Measurements from ENCODE around the gene FADS6. TPM values are rescaled to one million over a fixed set of nuclear protein-coding genes. Genes with fewer than 3 reads are reported as not detected.

FADS6 gene
- total and polyA plus RNA-seq, 2 of the 13 experiments (the other 11 are each of a cell fraction or from before 2014, with no cell fraction given), result 0.11 TPM

DNA sequence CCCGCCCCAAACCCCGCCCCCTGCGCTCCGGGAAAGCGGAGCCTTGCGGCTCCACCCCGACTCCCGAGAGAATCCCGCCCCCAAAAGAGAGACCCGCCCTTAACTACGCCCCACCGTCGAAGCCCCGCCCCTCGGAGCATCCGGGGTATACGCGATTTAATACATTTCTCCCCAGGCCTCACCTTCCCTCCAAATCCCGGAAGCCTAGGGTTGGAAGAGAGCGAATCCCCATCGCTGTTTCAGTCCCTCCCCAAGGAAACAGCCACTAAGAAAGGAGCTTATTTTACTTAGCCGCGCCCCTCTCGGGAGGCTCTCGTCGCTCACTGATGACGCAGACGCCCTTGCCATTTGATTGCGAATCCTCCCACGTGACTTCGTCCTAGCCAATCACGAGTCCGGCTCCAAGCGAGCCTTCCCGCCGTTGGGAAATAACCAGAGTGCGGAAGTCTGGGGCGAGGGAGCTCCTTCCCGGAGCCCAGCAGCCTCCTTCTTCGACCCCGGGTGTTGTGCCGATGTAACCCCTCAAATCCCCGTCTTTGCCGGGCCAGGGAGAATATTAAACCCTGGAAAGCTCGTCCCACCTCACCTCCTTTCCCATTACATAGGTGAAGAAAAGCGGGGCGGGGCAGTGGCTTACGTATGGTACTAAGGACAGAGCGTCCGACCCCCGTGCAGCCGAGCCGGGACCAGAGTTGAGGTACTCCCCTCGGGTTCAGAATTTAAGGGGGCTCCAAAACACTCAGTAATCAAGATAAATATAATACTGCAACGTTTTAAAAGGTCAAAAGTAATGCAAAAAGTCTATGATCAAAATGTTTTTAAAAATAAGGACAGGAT lies 20.2 kb downstream of the FADS6 start (continued):
- TF ChIP-seq, protein P1, sequence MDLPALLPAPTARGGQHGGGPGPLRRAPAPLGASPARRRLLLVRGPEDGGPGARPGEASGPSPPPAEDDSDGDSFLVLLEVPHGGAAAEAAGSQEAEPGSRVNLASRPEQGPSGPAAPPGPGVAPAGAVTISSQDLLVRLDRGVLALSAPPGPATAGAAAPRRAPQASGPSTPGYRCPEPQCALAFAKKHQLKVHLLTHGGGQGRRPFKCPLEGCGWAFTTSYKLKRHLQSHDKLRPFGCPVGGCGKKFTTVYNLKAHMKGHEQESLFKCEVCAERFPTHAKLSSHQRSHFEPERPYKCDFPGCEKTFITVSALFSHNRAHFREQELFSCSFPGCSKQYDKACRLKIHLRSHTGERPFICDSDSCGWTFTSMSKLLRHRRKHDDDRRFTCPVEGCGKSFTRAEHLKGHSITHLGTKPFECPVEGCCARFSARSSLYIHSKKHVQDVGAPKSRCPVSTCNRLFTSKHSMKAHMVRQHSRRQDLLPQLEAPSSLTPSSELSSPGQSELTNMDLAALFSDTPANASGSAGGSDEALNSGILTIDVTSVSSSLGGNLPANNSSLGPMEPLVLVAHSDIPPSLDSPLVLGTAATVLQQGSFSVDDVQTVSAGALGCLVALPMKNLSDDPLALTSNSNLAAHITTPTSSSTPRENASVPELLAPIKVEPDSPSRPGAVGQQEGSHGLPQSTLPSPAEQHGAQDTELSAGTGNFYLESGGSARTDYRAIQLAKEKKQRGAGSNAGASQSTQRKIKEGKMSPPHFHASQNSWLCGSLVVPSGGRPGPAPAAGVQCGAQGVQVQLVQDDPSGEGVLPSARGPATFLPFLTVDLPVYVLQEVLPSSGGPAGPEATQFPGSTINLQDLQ (CRISPR knock-in tag; IDR thresholded peaks at IDR 0.05), result no peak
- TF ChIP-seq POLR2AphosphoS2 (IDR thresholded peaks at IDR 0.05; ENCODE audit: low read depth, low read length), result no peak
- TF ChIP-seq, protein P2, sequence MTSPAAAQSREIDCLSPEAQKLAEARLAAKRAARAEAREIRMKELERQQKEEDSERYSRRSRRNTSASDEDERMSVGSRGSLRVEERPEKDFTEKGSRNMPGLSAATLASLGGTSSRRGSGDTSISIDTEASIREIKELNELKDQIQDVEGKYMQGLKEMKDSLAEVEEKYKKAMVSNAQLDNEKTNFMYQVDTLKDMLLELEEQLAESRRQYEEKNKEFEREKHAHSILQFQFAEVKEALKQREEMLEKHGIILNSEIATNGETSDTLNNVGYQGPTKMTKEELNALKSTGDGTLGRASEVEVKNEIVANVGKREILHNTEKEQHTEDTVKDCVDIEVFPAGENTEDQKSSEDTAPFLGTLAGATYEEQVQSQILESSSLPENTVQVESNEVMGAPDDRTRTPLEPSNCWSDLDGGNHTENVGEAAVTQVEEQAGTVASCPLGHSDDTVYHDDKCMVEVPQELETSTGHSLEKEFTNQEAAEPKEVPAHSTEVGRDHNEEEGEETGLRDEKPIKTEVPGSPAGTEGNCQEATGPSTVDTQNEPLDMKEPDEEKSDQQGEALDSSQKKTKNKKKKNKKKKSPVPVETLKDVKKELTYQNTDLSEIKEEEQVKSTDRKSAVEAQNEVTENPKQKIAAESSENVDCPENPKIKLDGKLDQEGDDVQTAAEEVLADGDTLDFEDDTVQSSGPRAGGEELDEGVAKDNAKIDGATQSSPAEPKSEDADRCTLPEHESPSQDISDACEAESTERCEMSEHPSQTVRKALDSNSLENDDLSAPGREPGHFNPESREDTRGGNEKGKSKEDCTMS (CRISPR knock-in tag; conservative IDR thresholded peaks at IDR 0.05), result no peak
- no peak for TF ChIP-seq NBN (conservative IDR thresholded peaks at IDR 0.05)
- TF ChIP-seq, protein P3, sequence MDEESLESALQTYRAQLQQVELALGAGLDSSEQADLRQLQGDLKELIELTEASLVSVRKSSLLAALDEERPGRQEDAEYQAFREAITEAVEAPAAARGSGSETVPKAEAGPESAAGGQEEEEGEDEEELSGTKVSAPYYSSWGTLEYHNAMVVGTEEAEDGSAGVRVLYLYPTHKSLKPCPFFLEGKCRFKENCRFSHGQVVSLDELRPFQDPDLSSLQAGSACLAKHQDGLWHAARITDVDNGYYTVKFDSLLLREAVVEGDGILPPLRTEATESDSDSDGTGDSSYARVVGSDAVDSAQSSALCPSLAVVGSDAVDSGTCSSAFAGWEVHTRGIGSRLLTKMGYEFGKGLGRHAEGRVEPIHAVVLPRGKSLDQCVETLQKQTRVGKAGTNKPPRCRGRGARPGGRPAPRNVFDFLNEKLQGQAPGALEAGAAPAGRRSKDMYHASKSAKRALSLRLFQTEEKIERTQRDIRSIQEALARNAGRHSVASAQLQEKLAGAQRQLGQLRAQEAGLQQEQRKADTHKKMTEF (CRISPR knock-in tag; IDR thresholded peaks at IDR 0.05), result peak; percentile 83
- no peak for TF ChIP-seq SRSF9 (IDR thresholded peaks at IDR 0.05; ENCODE audit: borderline replicate concordance, insufficient read depth, low read depth, low read length, poor library complexity, severe bottlenecking)
- TF ChIP-seq ZFY (CRISPR knock-in tag; IDR thresholded peaks at IDR 0.05), result no peak; the same call in 1 of the 2 replicates
- TF ChIP-seq DR1 (CRISPR knock-in tag; IDR thresholded peaks at IDR 0.05), result no peak; the same call in 1 of the 2 replicates
- TF ChIP-seq, protein P4, sequence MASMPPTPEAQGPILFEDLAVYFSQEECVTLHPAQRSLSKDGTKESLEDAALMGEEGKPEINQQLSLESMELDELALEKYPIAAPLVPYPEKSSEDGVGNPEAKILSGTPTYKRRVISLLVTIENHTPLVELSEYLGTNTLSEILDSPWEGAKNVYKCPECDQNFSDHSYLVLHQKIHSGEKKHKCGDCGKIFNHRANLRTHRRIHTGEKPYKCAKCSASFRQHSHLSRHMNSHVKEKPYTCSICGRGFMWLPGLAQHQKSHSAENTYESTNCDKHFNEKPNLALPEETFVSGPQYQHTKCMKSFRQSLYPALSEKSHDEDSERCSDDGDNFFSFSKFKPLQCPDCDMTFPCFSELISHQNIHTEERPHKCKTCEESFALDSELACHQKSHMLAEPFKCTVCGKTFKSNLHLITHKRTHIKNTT (CRISPR knock-in tag; IDR thresholded peaks at IDR 0.05), result no peak
- TF ChIP-seq, protein P5, sequence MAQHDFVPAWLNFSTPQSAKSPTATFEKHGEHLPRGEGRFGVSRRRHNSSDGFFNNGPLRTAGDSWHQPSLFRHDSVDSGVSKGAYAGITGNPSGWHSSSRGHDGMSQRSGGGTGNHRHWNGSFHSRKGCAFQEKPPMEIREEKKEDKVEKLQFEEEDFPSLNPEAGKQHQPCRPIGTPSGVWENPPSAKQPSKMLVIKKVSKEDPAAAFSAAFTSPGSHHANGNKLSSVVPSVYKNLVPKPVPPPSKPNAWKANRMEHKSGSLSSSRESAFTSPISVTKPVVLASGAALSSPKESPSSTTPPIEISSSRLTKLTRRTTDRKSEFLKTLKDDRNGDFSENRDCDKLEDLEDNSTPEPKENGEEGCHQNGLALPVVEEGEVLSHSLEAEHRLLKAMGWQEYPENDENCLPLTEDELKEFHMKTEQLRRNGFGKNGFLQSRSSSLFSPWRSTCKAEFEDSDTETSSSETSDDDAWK (CRISPR knock-in tag; IDR thresholded peaks at IDR 0.05), result no peak
- no peak for TF ChIP-seq CENPX (CRISPR knock-in tag; IDR thresholded peaks at IDR 0.05)
- no peak for TF ChIP-seq ZMYM2 (CRISPR knock-in tag; IDR thresholded peaks at IDR 0.05)
- TF ChIP-seq PHF20 (CRISPR knock-in tag; IDR thresholded peaks at IDR 0.05), result peak; percentile 97
- TF ChIP-seq ZNF496 (CRISPR knock-in tag; IDR thresholded peaks at IDR 0.05; ENCODE audit: insufficient replicate concordance), result no peak
- TF ChIP-seq, protein P6, sequence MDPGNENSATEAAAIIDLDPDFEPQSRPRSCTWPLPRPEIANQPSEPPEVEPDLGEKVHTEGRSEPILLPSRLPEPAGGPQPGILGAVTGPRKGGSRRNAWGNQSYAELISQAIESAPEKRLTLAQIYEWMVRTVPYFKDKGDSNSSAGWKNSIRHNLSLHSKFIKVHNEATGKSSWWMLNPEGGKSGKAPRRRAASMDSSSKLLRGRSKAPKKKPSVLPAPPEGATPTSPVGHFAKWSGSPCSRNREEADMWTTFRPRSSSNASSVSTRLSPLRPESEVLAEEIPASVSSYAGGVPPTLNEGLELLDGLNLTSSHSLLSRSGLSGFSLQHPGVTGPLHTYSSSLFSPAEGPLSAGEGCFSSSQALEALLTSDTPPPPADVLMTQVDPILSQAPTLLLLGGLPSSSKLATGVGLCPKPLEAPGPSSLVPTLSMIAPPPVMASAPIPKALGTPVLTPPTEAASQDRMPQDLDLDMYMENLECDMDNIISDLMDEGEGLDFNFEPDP (CRISPR knock-in tag; conservative IDR thresholded peaks at IDR 0.05), result no peak
- TF ChIP-seq KMT2B (CRISPR knock-in tag; IDR thresholded peaks at IDR 0.05), result peak; percentile 34; the same call in 1 of the 2 replicates
- no peak for TF ChIP-seq KLF13 (CRISPR knock-in tag; IDR thresholded peaks at IDR 0.05)
- peak; percentile 71 for TF ChIP-seq RFX5 (IDR thresholded peaks at IDR 0.05; ENCODE audit: low read depth, low read length)
